Fibroblast of pulmonary artery (primary cell): ENCODE measurements around the gene OTX1.

Experiments used
- DNase-seq: peaks from one replicate; pipeline ENCODE4 v3.0.0-alpha.2; 2010; ENCODE audit warnings: low read depth
- H3K4me3 ChIP-seq: replicated peaks from 2 replicates; pipeline ENCODE4 v1.5.1; 2011; ENCODE audit warnings: low read depth, mild to moderate bottlenecking, control low read depth, low read length, moderate library complexity
- CTCF ChIP-seq: IDR thresholded peaks from 2 replicates; pipeline ENCODE4 v1.5.1; 2011; ENCODE audit warnings: mild to moderate bottlenecking, control low read depth, low read length, inconsistent platforms; ENCODE audit errors: missing control alignments

Gene OTX1

GRCh38 chr2:63029058-63029457 lies 21.6 kb upstream of the OTX1 start:
- DNase-seq = no peak
- H3K4me3 ChIP-seq = no peak overlapping the region
- no peak for TF ChIP-seq CTCF

- TF ChIP-seq CTCF = no peak
- DNase-seq = no peak
- no peak overlapping the region for H3K4me3 ChIP-seq
These were observed 16.1 kb upstream of the OTX1 start for GRCh38 chr2:63034526-63034925.

GRCh38 chr2:63035169-63035568 lies 15.5 kb upstream of the OTX1 start:
- TF ChIP-seq CTCF = no peak

GRCh38 chr2:63035660-63036059 lies 15.0 kb upstream of the OTX1 start:
- DNase-seq = no peak
- no peak overlapping the region for H3K4me3 ChIP-seq
- TF ChIP-seq CTCF = no peak

More at GRCh38 chr2:63035169-63035568, 15.5 kb upstream of the OTX1 start:
- DNase-seq = no peak
- no peak overlapping the region for H3K4me3 ChIP-seq

GRCh38 chr2:63038034-63038433 lies 12.6 kb upstream of the OTX1 start:
- DNase-seq = no peak
- H3K4me3 ChIP-seq = no peak overlapping the region
- no peak for TF ChIP-seq CTCF

GRCh38 chr2:63040586-63040985 lies 10.0 kb upstream of the OTX1 start:
- DNase-seq = no peak
- no peak for TF ChIP-seq CTCF
- no peak overlapping the region for H3K4me3 ChIP-seq

GRCh38 chr2:63041592-63041991 lies 9.0 kb upstream of the OTX1 start:
- no peak overlapping the region for H3K4me3 ChIP-seq
- no peak for DNase-seq
- no peak for TF ChIP-seq CTCF
